HCT116 (cell line): ENCODE measurements around the gene MAPK10.

Source experiments
- CEBPB ChIP-seq: IDR thresholded peaks from 2 replicates; pipeline ENCODE4 v1.6.1; 2012; ENCODE audit warnings: low read depth
- CTCF ChIP-seq, 3 experiments: fragments of 200-600 bp in 1 of 3; sonication (generic) in 1 of 3; IDR thresholded peaks in 2 of 3; conservative IDR thresholded peaks in 1 of 3; 2 replicates each; pipeline ENCODE4 v1.5.1; 2012 to 2017; ENCODE audit warnings: low read depth in 2 of 3, low read length in 2 of 3, antibody characterized with exemption in 1 of 3, borderline replicate concordance in 1 of 3, control low read depth in 1 of 3, mild to moderate bottlenecking in 1 of 3, mixed read lengths in 1 of 3, mixed run types in 1 of 3, moderate library complexity in 1 of 3; ENCODE audit not compliant: insufficient read depth in 1 of 3
- EZH2 ChIP-seq: fragments of 200-600 bp; sonication (generic); IDR thresholded peaks from 2 replicates; pipeline ENCODE4 v1.6.1; 2017; ENCODE audit warnings: antibody characterized with exemption, mixed run types
- EZH2phosphoT487 ChIP-seq: fragments of 200-600 bp; IDR thresholded peaks from 2 replicates; pipeline ENCODE4 v1.6.1; 2018; ENCODE audit warnings: antibody characterized with exemption, borderline replicate concordance
- SP1 ChIP-seq: IDR thresholded peaks from 2 replicates; pipeline ENCODE4 v1.6.1; 2012; ENCODE audit warnings: low read depth
- TF ChIP-seq, protein P1 (sequence below): IDR thresholded peaks from 2 replicates; pipeline ENCODE4 v1.6.1; 2012; ENCODE audit warnings: low read depth
- TF ChIP-seq, protein P2 (sequence below): IDR thresholded peaks from 2 replicates; pipeline ENCODE4 v1.6.1; 2012

DNA sequence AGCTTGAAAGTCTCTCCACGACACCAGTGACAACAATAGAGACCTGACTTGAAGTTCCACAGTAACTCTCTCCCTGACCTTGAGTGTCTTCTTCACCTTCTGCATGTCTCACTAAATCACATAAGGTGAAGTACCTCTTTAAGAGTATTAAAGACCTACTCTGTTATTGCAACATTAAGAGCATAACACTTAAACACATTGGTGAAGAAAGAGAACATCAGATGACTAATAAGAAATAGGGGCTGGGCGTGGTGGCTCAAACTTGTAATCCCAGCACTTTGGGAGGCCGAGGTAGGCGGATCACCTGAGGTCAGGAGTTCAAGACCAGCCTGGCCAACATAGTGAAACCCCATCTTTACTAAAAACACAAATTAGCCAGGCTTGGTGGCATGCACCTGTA, 33.9 kb upstream of the MAPK10 start:
- TF ChIP-seq, protein P1, sequence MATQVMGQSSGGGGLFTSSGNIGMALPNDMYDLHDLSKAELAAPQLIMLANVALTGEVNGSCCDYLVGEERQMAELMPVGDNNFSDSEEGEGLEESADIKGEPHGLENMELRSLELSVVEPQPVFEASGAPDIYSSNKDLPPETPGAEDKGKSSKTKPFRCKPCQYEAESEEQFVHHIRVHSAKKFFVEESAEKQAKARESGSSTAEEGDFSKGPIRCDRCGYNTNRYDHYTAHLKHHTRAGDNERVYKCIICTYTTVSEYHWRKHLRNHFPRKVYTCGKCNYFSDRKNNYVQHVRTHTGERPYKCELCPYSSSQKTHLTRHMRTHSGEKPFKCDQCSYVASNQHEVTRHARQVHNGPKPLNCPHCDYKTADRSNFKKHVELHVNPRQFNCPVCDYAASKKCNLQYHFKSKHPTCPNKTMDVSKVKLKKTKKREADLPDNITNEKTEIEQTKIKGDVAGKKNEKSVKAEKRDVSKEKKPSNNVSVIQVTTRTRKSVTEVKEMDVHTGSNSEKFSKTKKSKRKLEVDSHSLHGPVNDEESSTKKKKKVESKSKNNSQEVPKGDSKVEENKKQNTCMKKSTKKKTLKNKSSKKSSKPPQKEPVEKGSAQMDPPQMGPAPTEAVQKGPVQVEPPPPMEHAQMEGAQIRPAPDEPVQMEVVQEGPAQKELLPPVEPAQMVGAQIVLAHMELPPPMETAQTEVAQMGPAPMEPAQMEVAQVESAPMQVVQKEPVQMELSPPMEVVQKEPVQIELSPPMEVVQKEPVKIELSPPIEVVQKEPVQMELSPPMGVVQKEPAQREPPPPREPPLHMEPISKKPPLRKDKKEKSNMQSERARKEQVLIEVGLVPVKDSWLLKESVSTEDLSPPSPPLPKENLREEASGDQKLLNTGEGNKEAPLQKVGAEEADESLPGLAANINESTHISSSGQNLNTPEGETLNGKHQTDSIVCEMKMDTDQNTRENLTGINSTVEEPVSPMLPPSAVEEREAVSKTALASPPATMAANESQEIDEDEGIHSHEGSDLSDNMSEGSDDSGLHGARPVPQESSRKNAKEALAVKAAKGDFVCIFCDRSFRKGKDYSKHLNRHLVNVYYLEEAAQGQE: no peak
- TF ChIP-seq EZH2phosphoT487: no peak
- no peak for TF ChIP-seq CEBPB
- TF ChIP-seq, protein P2, sequence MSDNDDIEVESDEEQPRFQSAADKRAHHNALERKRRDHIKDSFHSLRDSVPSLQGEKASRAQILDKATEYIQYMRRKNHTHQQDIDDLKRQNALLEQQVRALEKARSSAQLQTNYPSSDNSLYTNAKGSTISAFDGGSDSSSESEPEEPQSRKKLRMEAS: no peak
- no peak for TF ChIP-seq CTCF (IDR thresholded peaks at IDR 0.05 in 2 of 3, conservative IDR thresholded peaks at IDR 0.05 in 1 of 3; ENCODE audit: borderline replicate concordance in 1 of 3, insufficient read depth in 1 of 3, low read depth in 2 of 3, low read length in 2 of 3)
- TF ChIP-seq EZH2: no peak
- TF ChIP-seq SP1: no peak
